ENCODE measurements around the gene VEPH1. TPM values are rescaled to one million over a fixed set of nuclear protein-coding genes. Genes with fewer than 3 reads are reported as not detected.

VEPH1 gene
- total RNA-seq, 1 experiment from 2014 or later, result 0.32 TPM

DNA sequence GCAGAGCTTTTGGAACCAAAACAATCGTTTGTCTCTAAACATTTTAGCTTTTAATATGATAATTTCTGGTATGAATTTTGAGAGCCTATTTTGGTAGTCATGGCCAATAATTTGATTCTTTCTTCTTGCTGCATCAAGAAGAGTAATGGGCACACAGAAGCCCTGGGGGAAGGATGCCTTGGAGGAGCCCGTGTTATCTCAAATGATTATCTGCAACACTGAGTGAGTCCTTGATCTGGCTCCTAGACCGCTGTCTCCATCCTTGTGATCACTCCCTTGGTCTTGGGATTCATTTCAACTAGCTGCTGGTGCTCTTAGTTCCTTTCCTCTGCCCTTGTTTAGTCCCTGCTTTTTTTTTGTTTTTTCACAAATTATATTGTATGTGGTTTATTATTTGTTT lies 265.3 kb downstream of the VEPH1 start:
- Histone ChIP-seq H3K36me3 (ENCODE audit: insufficient read depth, low read length, poor library complexity, severe bottlenecking) (no peaks in the 10 kb centered on the region), H3K9me3 (ENCODE audit: low read depth, low read length, poor library complexity, severe bottlenecking) (no peaks in the 10 kb centered on the region), H3K4me1 (ENCODE audit: insufficient read depth, low read length, poor library complexity, severe bottlenecking) (no peaks in the 10 kb centered on the region), H3K27me3 (replicated peaks; ENCODE audit: insufficient read depth, low read depth, low read length, poor library complexity) (no peaks in the 10 kb centered on the region), H3K27ac (ENCODE audit: low read depth, low read length, poor library complexity, severe bottlenecking) (no peak overlapping the region), H3K4me3 (ENCODE audit: low read depth, low read length, poor library complexity, severe bottlenecking) (no peak overlapping the region)
- ChIA-PET CTCF (no interaction called here), POLR2A (ENCODE audit: low non-redundant PET) (no interaction called here)
- intact Hi-C loops (cut with micrococcal nuclease; ENCODE audit: unreplicated experiment), result no loop called here
- no peak for DNase-seq (ENCODE audit: low spot score)
- no peak for TF ChIP-seq CTCF (conservative IDR thresholded peaks at IDR 0.05; ENCODE audit: low read depth, low read length)
- TF ChIP-seq EZH2 (IDR thresholded peaks at IDR 0.05; ENCODE audit: borderline replicate concordance, low read depth, low read length, poor library complexity, severe bottlenecking), result no peak
- no TSS peak for BruUV-seq (replicated peaks)

DNA sequence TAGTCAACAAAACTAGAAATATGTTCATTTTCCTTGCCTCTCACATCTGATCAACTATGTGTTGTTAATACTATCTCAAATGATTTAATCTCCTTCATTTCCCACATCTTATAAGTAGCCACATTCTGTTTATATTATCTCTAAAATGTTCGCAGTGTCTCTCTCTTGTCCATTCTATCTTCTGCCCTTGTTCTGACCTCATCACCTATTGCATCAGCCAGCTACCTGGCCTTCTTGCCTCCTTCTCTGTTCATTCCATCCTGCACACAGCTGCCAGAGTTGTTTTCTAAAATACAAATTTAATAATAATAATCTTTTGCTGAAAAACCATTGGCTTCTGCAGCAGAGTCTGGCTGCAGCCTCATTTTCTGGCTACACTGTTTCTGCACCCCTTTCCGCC lies 267.9 kb downstream of the VEPH1 start:
- Histone ChIP-seq H3K27me3 (replicated peaks; ENCODE audit: insufficient read depth, low read depth, low read length, poor library complexity) (no peaks in the 10 kb centered on the region), H3K4me1 (ENCODE audit: insufficient read depth, low read length, poor library complexity, severe bottlenecking) (no peaks in the 10 kb centered on the region), H3K4me3 (ENCODE audit: low read depth, low read length, poor library complexity, severe bottlenecking) (no peak overlapping the region), H3K36me3 (ENCODE audit: insufficient read depth, low read length, poor library complexity, severe bottlenecking) (no peaks in the 10 kb centered on the region), H3K27ac (ENCODE audit: low read depth, low read length, poor library complexity, severe bottlenecking) (no peak overlapping the region), H3K9me3 (ENCODE audit: low read depth, low read length, poor library complexity, severe bottlenecking) (no peaks in the 10 kb centered on the region)
- intact Hi-C loops (cut with micrococcal nuclease; ENCODE audit: unreplicated experiment), result no loop called here
- BruUV-seq (replicated peaks), result no TSS peak
- DNase-seq (ENCODE audit: low spot score), result no peak
- ChIA-PET CTCF (no interaction called here), POLR2A (ENCODE audit: low non-redundant PET) (no interaction called here)
- TF ChIP-seq EZH2 (IDR thresholded peaks at IDR 0.05; ENCODE audit: borderline replicate concordance, low read depth, low read length, poor library complexity, severe bottlenecking), result no peak
- TF ChIP-seq CTCF (conservative IDR thresholded peaks at IDR 0.05; ENCODE audit: low read depth, low read length), result no peak

DNA sequence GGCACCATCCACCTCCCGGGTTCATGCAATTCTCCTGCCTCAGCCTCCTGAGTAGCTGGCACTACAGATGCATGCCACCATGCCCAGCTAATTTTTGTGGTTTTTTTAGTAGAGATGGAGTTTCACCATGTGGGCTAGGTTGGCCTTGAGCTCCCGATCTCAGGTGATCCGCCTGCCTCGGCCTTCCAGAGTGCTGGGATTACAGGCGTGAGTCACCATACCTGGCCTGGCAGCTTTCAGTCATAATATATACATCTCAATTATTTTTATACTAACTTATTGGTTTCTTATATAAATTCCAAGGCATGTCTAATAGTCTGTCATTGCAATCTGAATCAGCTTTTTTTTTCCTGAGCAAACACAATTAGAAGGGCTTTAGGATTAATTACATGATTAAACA lies 269.3 kb downstream of the VEPH1 start:
- no peak for TF ChIP-seq EZH2 (IDR thresholded peaks at IDR 0.05; ENCODE audit: borderline replicate concordance, low read depth, low read length, poor library complexity, severe bottlenecking)
- no peak for TF ChIP-seq CTCF (conservative IDR thresholded peaks at IDR 0.05; ENCODE audit: low read depth, low read length)
- Histone ChIP-seq H3K27me3 (replicated peaks; ENCODE audit: insufficient read depth, low read depth, low read length, poor library complexity) (no peaks in the 10 kb centered on the region), H3K9me3 (ENCODE audit: low read depth, low read length, poor library complexity, severe bottlenecking) (no peaks in the 10 kb centered on the region), H3K4me1 (ENCODE audit: insufficient read depth, low read length, poor library complexity, severe bottlenecking) (no peaks in the 10 kb centered on the region), H3K4me3 (ENCODE audit: low read depth, low read length, poor library complexity, severe bottlenecking) (no peak overlapping the region), H3K36me3 (ENCODE audit: insufficient read depth, low read length, poor library complexity, severe bottlenecking) (no peaks in the 10 kb centered on the region), H3K27ac (ENCODE audit: low read depth, low read length, poor library complexity, severe bottlenecking) (no peak overlapping the region)
- intact Hi-C loops (cut with micrococcal nuclease; ENCODE audit: unreplicated experiment), result no loop called here
- no TSS peak for BruUV-seq (replicated peaks)
- no peak for DNase-seq (ENCODE audit: low spot score)
- ChIA-PET CTCF (no interaction called here), POLR2A (ENCODE audit: low non-redundant PET) (no interaction called here)

Measured in A673 (cell line).